Measurements from ENCODE around the gene XYLT2. TPM values are rescaled to one million over a fixed set of nuclear protein-coding genes. Genes with fewer than 3 reads are reported as not detected.
"Not testable (repeated sequence)": the region's sequence is repeated elsewhere in the genome, so short reads cannot be mapped to it uniquely, and the experiment has no call there.

XYLT2 gene
- total RNA-seq, 4 donors from 2014 or later: 27.6 to 32.3 (median 29.9) TPM

DNA sequence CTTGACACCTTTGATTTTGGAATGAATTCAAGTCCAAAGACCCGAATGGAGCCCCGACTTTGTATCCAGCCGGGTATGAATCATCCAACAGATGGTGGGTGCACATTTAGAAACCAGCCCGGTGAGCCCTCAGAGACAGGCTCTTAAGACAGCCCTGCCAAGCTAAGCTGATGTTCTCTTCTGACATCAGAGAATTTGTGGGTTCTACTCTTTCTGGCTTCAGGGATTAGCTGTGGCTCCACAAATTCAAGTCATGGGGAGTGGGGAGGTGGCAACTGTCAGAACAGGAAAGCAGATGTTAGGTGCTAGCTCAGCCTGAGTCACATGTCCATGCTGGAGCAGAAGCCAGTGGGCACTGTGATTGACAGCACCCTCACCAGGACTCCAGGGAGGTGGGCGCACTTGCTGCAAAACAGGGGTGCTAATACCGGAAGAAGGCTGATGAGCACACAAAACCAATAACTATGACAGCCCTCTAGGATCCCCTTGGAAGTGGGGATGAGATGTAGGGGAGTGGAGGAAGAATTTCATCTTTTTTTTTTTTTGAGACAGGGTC, 31.4 kb upstream of the XYLT2 start:
- DNase-seq (ENCODE audit: low spot score in 2 of 2): no peak
- peaks cover 0 to 14% of the 10 kb centered on the region in 2 donors for H3K27me3 ChIP-seq
- TF ChIP-seq POLR2A (IDR thresholded peaks at IDR 0.05): no peak
- TF ChIP-seq EP300 (IDR thresholded peaks at IDR 0.05): no peak
- TF ChIP-seq, protein P1, sequence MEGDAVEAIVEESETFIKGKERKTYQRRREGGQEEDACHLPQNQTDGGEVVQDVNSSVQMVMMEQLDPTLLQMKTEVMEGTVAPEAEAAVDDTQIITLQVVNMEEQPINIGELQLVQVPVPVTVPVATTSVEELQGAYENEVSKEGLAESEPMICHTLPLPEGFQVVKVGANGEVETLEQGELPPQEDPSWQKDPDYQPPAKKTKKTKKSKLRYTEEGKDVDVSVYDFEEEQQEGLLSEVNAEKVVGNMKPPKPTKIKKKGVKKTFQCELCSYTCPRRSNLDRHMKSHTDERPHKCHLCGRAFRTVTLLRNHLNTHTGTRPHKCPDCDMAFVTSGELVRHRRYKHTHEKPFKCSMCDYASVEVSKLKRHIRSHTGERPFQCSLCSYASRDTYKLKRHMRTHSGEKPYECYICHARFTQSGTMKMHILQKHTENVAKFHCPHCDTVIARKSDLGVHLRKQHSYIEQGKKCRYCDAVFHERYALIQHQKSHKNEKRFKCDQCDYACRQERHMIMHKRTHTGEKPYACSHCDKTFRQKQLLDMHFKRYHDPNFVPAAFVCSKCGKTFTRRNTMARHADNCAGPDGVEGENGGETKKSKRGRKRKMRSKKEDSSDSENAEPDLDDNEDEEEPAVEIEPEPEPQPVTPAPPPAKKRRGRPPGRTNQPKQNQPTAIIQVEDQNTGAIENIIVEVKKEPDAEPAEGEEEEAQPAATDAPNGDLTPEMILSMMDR (IDR thresholded peaks at IDR 0.05): no peak

DNA sequence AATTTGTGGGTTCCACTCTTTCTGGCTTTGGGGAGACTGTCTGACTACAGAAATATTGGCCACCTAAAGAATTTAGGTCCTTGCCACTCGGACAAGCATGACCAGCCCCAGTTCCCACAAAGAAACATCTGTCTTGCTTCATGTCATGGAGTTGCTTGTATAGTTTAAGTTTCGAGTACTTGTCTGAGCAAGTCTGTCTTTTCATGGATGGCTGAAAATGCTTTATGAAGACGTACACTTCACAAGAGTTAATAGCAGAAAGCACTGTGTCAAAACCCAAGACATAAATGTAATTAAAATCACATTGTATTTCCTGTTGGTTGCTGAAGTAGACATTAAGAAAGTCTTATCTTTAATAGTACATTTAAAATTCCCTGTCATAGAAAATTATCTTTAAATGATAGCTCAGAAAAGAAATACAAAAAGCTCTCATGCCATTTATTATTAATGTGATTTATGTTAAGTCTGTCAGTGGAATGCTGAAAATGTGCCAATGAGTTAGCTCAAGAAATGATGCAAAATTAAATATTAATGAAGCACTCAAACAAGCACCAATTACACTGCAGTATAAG, 29.8 kb upstream of the XYLT2 start:
- Histone ChIP-seq H3K4me1 (no peaks in the 10 kb centered on the region), H3K9me3 (no peaks in the 10 kb centered on the region), H3K27me3 (peaks cover 0 to 14% of the 10 kb centered on the region in 2 donors), H3K36me3 (no peaks in the 10 kb centered on the region), H3K27ac (no peak overlapping the region), H3K4me3 (no peak overlapping the region)
- TF ChIP-seq POLR2A (IDR thresholded peaks at IDR 0.05) (no peak), EP300 (IDR thresholded peaks at IDR 0.05) (no peak)
- TF ChIP-seq, protein P1 (IDR thresholded peaks at IDR 0.05): no peak
- DNase-seq (ENCODE audit: low spot score in 2 of 2): no peak
- 50 to 64% methylated on average over 3 of the region's 3 CpGs for WGBS, 2 donors

More for the DNA sequence above, 31.4 kb upstream of the XYLT2 start:
- WGBS, 2 donors: 72 to 81% methylated on average over 6 of the region's 6 CpGs
- Histone ChIP-seq H3K27ac (no peak overlapping the region), H3K4me3 (no peak overlapping the region), H3K4me1 (no peaks in the 10 kb centered on the region), H3K36me3 (no peaks in the 10 kb centered on the region), H3K9me3 (no peaks in the 10 kb centered on the region)

DNA sequence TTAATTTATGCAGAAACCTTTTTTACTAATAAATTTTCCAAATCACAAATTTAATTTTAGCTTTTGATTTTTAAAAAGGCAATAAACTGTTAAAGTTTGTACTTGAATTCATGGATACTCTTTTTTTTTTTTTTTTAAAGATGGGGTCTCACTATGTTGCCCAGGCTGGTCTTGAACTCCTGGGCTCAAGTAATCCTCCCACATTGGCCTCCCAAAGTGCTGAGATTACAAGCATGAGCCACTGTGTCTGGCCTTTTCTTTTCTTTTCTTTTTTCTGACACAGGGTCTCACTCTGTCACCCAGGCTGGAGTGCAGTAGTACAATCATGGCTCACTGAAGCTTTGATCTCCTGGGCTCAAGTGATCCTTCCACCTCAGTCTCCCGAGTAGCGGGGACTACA, 29.3 kb upstream of the XYLT2 start:
- not testable (repeated sequence) for H3K36me3 ChIP-seq; H3K4me1 ChIP-seq; H3K9me3 ChIP-seq; H3K4me3 ChIP-seq; H3K27ac ChIP-seq; DNase-seq (ENCODE audit: low spot score in 2 of 2)
- 79 to 92% methylated on average over 2 of the region's 2 CpGs for WGBS, 2 donors
- H3K27me3 ChIP-seq: peaks cover 0 to 13% of the 10 kb centered on the region in 2 donors

DNA sequence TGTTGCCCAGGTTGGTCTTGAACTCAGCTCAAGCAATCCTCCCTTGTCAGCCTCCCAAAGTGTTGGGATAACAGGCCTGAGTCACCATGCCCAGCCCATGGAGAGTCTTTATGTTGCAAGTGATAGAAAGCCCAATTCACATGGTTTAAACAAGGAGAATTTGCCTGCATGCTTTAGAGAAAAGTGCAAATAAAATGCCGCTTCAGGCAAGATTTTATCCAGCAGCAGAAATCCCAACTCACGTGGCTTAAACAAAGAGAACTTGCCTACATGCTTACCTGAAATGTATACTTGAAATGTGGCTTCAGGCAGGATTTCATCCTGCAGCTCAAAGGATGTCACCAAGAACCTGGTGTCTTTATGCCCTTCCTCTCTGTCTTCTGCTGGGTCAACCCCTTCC, 28.8 kb upstream of the XYLT2 start:
- no peak for DNase-seq (ENCODE audit: low spot score in 2 of 2)
- no peak overlapping the region for H3K27ac ChIP-seq
- no peak overlapping the region for H3K4me3 ChIP-seq
- TF ChIP-seq EP300 (IDR thresholded peaks at IDR 0.05): no peak
- no peak for TF ChIP-seq POLR2A (IDR thresholded peaks at IDR 0.05)
- TF ChIP-seq, protein P1 (IDR thresholded peaks at IDR 0.05): no peak
- 96 to 98% methylated on average over 2 of the region's 2 CpGs for WGBS, 2 donors
- peaks cover 0 to 9% of the 10 kb centered on the region in 2 donors for H3K27me3 ChIP-seq
- no peaks in the 10 kb centered on the region for H3K36me3 ChIP-seq
- no peaks in the 10 kb centered on the region for H3K4me1 ChIP-seq
- no peaks in the 10 kb centered on the region for H3K9me3 ChIP-seq

DNA sequence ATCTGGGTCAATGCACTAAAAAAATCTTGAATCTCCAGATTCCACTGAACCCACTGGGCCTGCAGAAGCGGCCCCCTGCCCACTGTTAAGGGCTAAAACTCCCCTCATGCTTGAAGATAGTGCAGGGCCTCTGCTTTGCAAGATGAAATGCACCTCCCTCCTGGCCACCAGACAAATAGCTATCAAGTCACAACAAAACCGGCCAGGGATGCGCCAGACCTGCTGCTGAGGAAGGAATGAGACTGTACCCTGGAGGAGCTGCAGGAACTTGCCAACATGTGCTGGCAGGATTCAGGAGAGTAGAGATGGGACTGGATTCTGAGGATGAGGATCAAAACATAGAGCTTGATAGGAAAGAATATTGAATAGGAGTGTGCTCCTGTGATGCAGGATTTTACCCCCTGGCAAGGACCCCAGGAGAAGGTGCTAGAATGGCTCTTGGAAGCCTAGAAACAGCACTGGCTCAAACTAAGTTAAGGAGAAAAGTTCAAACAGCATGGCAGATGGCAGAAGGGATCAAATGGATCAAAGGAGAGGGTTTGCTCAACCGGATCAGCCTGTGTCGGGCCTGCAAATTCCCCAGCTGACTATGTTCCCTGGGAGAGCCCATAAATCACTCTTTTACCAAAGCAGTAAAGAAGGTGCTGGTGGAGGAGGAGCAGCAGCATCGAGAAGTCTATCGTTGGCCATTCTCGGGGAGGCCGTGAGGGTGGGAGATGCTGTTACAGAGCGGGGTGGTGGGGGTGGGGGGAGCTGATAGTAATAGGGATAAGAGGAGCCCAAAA, 27.2 kb upstream of the XYLT2 start:
- 63 to 67% methylated on average over 10 of the region's 10 CpGs for WGBS, 2 donors
- TF ChIP-seq EP300 (IDR thresholded peaks at IDR 0.05) (no peak), POLR2A (IDR thresholded peaks at IDR 0.05) (no peak)
- TF ChIP-seq, protein P1 (IDR thresholded peaks at IDR 0.05): no peak
- Histone ChIP-seq H3K27ac (no peak overlapping the region), H3K9me3 (no peaks in the 10 kb centered on the region), H3K27me3 (no peaks in the 10 kb centered on the region), H3K36me3 (no peaks in the 10 kb centered on the region), H3K4me1 (no peaks in the 10 kb centered on the region), H3K4me3 (no peak overlapping the region)
- no peak for DNase-seq (ENCODE audit: low spot score in 2 of 2)

Measured in tibial nerve (tissue), 4 donors.